ENCODE measurements around the gene NMT1.

- no peak for TF ChIP-seq CTCF (conservative IDR thresholded peaks at IDR 0.05; ENCODE audit: low read depth, low read length)
- TF ChIP-seq EZH2 (IDR thresholded peaks at IDR 0.05; ENCODE audit: low read length, unreplicated experiment) = no peak
Observed at GRCh38 chr17:45087978-45088377, 26.9 kb downstream of the NMT1 start.

Data from PC-3 (cell line).